Peyer's patch (tissue), 4 donors: ENCODE measurements around the gene KLHL4. TPM values are rescaled to one million over a fixed set of nuclear protein-coding genes. Genes with fewer than 3 reads are reported as not detected.
"Not testable (repeated sequence)": the region's sequence is repeated elsewhere in the genome, so short reads cannot be mapped to it uniquely, and the experiment has no call there.

Experiments used
- DNase-seq, 3 donors: peaks; one replicate each; pipeline ENCODE4 v3.0.0-alpha.2; 2017 to 2019
- H3K27ac ChIP-seq, 4 donors: fragments of 200-600 bp; sonication (generic); one replicate each; pipeline ENCODE4 v1.5.1; 2016 to 2019
- H3K27me3 ChIP-seq, 2 donors: fragments of 200-600 bp; sonication (generic); one replicate each; pipeline ENCODE4 v1.5.1; 2019
- H3K36me3 ChIP-seq, 3 donors: fragments of 200-600 bp; sonication (generic); one replicate each; pipeline ENCODE4 v1.5.1; 2016 to 2019
- H3K4me1 ChIP-seq, 4 donors: fragments of 200-600 bp; sonication (generic); one replicate each; pipeline ENCODE4 v1.5.1; 2016 to 2019
- H3K4me3 ChIP-seq, 4 donors: fragments of 200-600 bp; sonication (generic); 1 replicate in 3 of 4; 2 replicates in 1 of 4; pipeline ENCODE4 v1.5.1; 2016 to 2019; ENCODE audit warnings: mild to moderate bottlenecking in 1 of 4
- H3K9me3 ChIP-seq, 4 donors: fragments of 200-600 bp; sonication (generic); one replicate each; pipeline ENCODE4 v1.5.1; 2016 to 2019; ENCODE audit warnings: mild to moderate bottlenecking in 1 of 4
- POLR2A ChIP-seq, 2 donors: fragments of 450-650 bp; IDR thresholded peaks; one replicate each; pipeline ENCODE4 v1.5.1; 2017; ENCODE audit warnings: antibody characterized with exemption in 2 of 2, mild to moderate bottlenecking in 2 of 2, moderate library complexity in 2 of 2
- total RNA-seq, 4 donors: library from RNA; depleted of rRNA; stranded (reverse); fragments of >200 nt; gene quantifications; one replicate each; pipeline ENCODE4 v1.1.0, GENCODE V29; 2016
- TF ChIP-seq, protein P1 (sequence below), 6 experiments: fragments of 450-650 bp in 4 of 6; fragments of 200-600 bp in 2 of 6; sonication (generic) in 1 of 6; IDR thresholded peaks; one replicate each; pipeline ENCODE4 v1.5.1; 2017 to 2019; ENCODE audit warnings: antibody characterized with exemption in 6 of 6, mild to moderate bottlenecking in 3 of 6, moderate library complexity in 1 of 6

Gene KLHL4
- total RNA-seq, 4 donors from 2014 or later = 0.27 to 7.4 (median 0.40) TPM

- no peaks in the 10 kb centered on the region for H3K9me3 ChIP-seq
- no peaks in the 10 kb centered on the region for H3K27me3 ChIP-seq
- H3K36me3 ChIP-seq = no peaks in the 10 kb centered on the region
- H3K4me3 ChIP-seq = no peak overlapping the region
- no peaks in the 10 kb centered on the region for H3K4me1 ChIP-seq
- no peak overlapping the region for H3K27ac ChIP-seq
- TF ChIP-seq, protein P1, sequence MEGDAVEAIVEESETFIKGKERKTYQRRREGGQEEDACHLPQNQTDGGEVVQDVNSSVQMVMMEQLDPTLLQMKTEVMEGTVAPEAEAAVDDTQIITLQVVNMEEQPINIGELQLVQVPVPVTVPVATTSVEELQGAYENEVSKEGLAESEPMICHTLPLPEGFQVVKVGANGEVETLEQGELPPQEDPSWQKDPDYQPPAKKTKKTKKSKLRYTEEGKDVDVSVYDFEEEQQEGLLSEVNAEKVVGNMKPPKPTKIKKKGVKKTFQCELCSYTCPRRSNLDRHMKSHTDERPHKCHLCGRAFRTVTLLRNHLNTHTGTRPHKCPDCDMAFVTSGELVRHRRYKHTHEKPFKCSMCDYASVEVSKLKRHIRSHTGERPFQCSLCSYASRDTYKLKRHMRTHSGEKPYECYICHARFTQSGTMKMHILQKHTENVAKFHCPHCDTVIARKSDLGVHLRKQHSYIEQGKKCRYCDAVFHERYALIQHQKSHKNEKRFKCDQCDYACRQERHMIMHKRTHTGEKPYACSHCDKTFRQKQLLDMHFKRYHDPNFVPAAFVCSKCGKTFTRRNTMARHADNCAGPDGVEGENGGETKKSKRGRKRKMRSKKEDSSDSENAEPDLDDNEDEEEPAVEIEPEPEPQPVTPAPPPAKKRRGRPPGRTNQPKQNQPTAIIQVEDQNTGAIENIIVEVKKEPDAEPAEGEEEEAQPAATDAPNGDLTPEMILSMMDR (IDR thresholded peaks at IDR 0.05) = no peak
- no peak for TF ChIP-seq POLR2A (IDR thresholded peaks at IDR 0.05)
- no peak for DNase-seq
Measured at GRCh38 chrX:87697409-87697808, 179.8 kb downstream of the KLHL4 start.

- TF ChIP-seq POLR2A (IDR thresholded peaks at IDR 0.05) = no peak
- TF ChIP-seq, protein P1 (IDR thresholded peaks at IDR 0.05) = no peak
Measured at GRCh38 chrX:87702795-87703194, 185.2 kb downstream of the KLHL4 start.

GRCh38 chrX:87703469-87703868, 185.9 kb downstream of the KLHL4 start:
- not testable (repeated sequence) for H3K4me1 ChIP-seq, DNase-seq, H3K27me3 ChIP-seq, H3K9me3 ChIP-seq, H3K27ac ChIP-seq, H3K4me3 ChIP-seq, H3K36me3 ChIP-seq

More at GRCh38 chrX:87702795-87703194, 185.2 kb downstream of the KLHL4 start:
- Histone ChIP-seq H3K36me3 (no peaks in the 10 kb centered on the region), H3K27me3 (no peaks in the 10 kb centered on the region), H3K27ac (no peak overlapping the region), H3K9me3 (no peaks in the 10 kb centered on the region), H3K4me3 (no peak overlapping the region), H3K4me1 (no peaks in the 10 kb centered on the region)
- no peak for DNase-seq

- Histone ChIP-seq H3K9me3 (no peaks in the 10 kb centered on the region), H3K4me3 (no peak overlapping the region), H3K4me1 (no peaks in the 10 kb centered on the region), H3K27me3 (no peaks in the 10 kb centered on the region), H3K27ac (no peak overlapping the region), H3K36me3 (no peaks in the 10 kb centered on the region)
- DNase-seq = no peak
- TF ChIP-seq, protein P1 (IDR thresholded peaks at IDR 0.05) = no peak
- no peak for TF ChIP-seq POLR2A (IDR thresholded peaks at IDR 0.05)
Measured at GRCh38 chrX:87706134-87706533, 188.5 kb downstream of the KLHL4 start.

DNA sequence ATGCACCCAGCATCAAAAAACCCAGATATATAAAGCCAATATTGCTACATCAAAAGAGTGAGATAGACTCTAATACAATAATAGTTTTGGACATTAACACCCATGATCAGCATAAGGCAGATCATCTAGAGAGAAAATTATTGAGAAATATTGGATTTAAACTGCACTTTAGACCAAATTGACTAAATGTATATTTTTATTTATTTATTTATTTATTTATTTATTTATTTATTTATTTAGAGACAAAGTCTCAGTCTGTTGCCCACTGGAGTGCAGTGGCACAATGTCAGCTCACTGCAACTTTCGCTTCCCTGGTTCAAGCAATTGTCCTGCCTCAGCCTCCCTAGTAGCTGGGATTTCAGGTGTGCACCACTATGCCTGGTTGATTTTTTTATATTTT, 193.0 kb downstream of the KLHL4 start:
- no peak for TF ChIP-seq POLR2A (IDR thresholded peaks at IDR 0.05)
- TF ChIP-seq, protein P1 (IDR thresholded peaks at IDR 0.05) = no peak
- no peak for DNase-seq
- H3K36me3 ChIP-seq = no peaks in the 10 kb centered on the region
- H3K4me1 ChIP-seq = no peaks in the 10 kb centered on the region
- no peak overlapping the region for H3K27ac ChIP-seq
- H3K9me3 ChIP-seq = no peaks in the 10 kb centered on the region
- H3K27me3 ChIP-seq = no peaks in the 10 kb centered on the region
- H3K4me3 ChIP-seq = no peak overlapping the region
